Keratinocyte (primary cell): Measurements from ENCODE around the gene USP4.

Experiments
- CTCF ChIP-seq, 3 experiments: IDR thresholded peaks in 1 of 3; conservative IDR thresholded peaks in 1 of 3; optimal IDR thresholded peaks in 1 of 3; 2 replicates in 2 of 3; 3 replicates in 1 of 3; pipeline versions ENCODE3 to v1.5.1; 2011; ENCODE audit warnings: low read length in 3 of 3, mild to moderate bottlenecking in 3 of 3, moderate library complexity in 2 of 3, control low read depth in 1 of 3, inconsistent platforms in 1 of 3; ENCODE audit not compliant: insufficient read depth in 2 of 3; ENCODE audit errors: extremely low read depth in 1 of 3
- EZH2 ChIP-seq: IDR thresholded peaks from one replicate; pipeline ENCODE4 v1.6.1; 2012; ENCODE audit warnings: inconsistent platforms, mild to moderate bottlenecking, low read length, moderate library complexity

GRCh38 chr3:49270156-49270500 is 69.7 kb downstream of the USP4 start:
- TF ChIP-seq CTCF (optimal IDR thresholded peaks at IDR 0.05 in 1 of 3, IDR thresholded peaks at IDR 0.05 in 1 of 3, conservative IDR thresholded peaks at IDR 0.05 in 1 of 3; ENCODE audit: extremely low read depth in 1 of 3, insufficient read depth in 2 of 3, low read length in 3 of 3) (no peak), EZH2 (no peak)
